Measurements from ENCODE around the gene SLC35C1. TPM values are rescaled to one million over a fixed set of nuclear protein-coding genes. Genes with fewer than 3 reads are reported as not detected.

SLC35C1 gene
- total RNA-seq, 2 donors from 2014 or later: 11.4 to 16.0 TPM

- Mint-ChIP-seq H3K36me3 (ENCODE audit: low read depth) (no peaks in the 10 kb centered on the region), H3K27ac (no peak overlapping the region), H3K4me3 (peak overlapping the region; percentile 71), H3K9me3 (no peaks in the 10 kb centered on the region), H3K4me1 (peaks cover 14% of the 10 kb centered on the region), H3K27me3 (ENCODE audit: insufficient read depth) (peaks cover 36% of the 10 kb centered on the region)
- Histone ChIP-seq H3K9me3 (ENCODE audit: control insufficient read depth, low read length) (no peaks in the 10 kb centered on the region), H3K4me3 (ENCODE audit: low read length) (peak overlapping the region; percentile 97), H3K27me3 (ENCODE audit: control insufficient read depth, insufficient read depth, low read length, poor library complexity, severe bottlenecking) (peaks cover 33% of the 10 kb centered on the region), H3K9ac (ENCODE audit: extremely low read depth, low read length, poor library complexity, severe bottlenecking) (no peak overlapping the region), H3K4me1 (ENCODE audit: control insufficient read depth, insufficient read depth, low read length) (peaks cover 9% of the 10 kb centered on the region), H3K36me3 (ENCODE audit: control insufficient read depth, insufficient read depth, low read length) (no peaks in the 10 kb centered on the region), H3K27ac (ENCODE audit: low read depth, low read length) (no peak overlapping the region)
- TF ChIP-seq CTCF (conservative IDR thresholded peaks at IDR 0.05): no peak
- DNase-seq: no peak
- WGBS, 2 experiments (ENCODE audit: insufficient coverage in 1 of 2, insufficient read length in 1 of 2): 63 to 73% methylated on average over 3 to 8 of the region's 8 CpGs
Measured at GRCh38 chr11:45848654-45849081, 43.7 kb downstream of the SLC35C1 start.

DNA sequence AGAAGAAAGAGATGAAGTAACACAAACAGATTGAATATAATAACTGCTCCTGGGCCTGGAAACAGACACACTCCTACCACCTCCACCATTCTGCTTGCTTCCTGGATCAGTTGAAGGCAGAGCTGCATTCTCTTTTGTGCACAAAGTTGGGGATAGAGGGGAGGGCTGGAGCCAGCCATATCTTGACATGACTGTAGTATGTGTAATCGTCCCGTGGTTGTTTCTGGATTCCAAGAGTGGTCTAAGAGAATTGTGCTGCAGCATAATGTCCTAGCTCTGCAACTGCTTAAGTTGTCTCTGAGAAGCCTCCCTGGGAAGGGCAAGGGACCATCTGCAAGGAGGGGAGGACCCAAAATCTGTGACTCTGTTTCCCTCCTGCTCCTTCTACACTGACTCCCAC, 45.5 kb downstream of the SLC35C1 start:
- WGBS, 2 experiments (ENCODE audit: insufficient coverage in 1 of 2, insufficient read length in 1 of 2): 100% methylated on average over 2 of the region's 2 CpGs
- H3K9ac ChIP-seq (ENCODE audit: extremely low read depth, low read length, poor library complexity, severe bottlenecking): no peak overlapping the region
- H3K36me3 ChIP-seq (ENCODE audit: control insufficient read depth, insufficient read depth, low read length): no peaks in the 10 kb centered on the region
- TF ChIP-seq CTCF (conservative IDR thresholded peaks at IDR 0.05): no peak
- peaks cover 25% of the 10 kb centered on the region for H3K27me3 Mint-ChIP-seq (ENCODE audit: insufficient read depth)
- H3K4me1 Mint-ChIP-seq: peaks cover 14% of the 10 kb centered on the region
- no peak overlapping the region for H3K4me3 ChIP-seq (ENCODE audit: low read length)
- H3K4me3 Mint-ChIP-seq: no peak overlapping the region
- no peaks in the 10 kb centered on the region for H3K9me3 ChIP-seq (ENCODE audit: control insufficient read depth, low read length)
- no peak overlapping the region for H3K27ac Mint-ChIP-seq
- DNase-seq: no peak
- no peak overlapping the region for H3K27ac ChIP-seq (ENCODE audit: low read depth, low read length)
- no peaks in the 10 kb centered on the region for H3K9me3 Mint-ChIP-seq
- peaks cover 15% of the 10 kb centered on the region for H3K27me3 ChIP-seq (ENCODE audit: control insufficient read depth, insufficient read depth, low read length, poor library complexity, severe bottlenecking)
- peaks cover 9% of the 10 kb centered on the region for H3K4me1 ChIP-seq (ENCODE audit: control insufficient read depth, insufficient read depth, low read length)
- no peaks in the 10 kb centered on the region for H3K36me3 Mint-ChIP-seq (ENCODE audit: low read depth)

- Mint-ChIP-seq H3K4me3 (no peak overlapping the region), H3K36me3 (ENCODE audit: low read depth) (peaks cover 3% of the 10 kb centered on the region), H3K27me3 (ENCODE audit: insufficient read depth) (peaks cover 17% of the 10 kb centered on the region), H3K27ac (no peak overlapping the region), H3K9me3 (no peaks in the 10 kb centered on the region), H3K4me1 (peaks cover 14% of the 10 kb centered on the region)
- DNase-seq: no peak
- WGBS, 2 experiments (ENCODE audit: insufficient coverage in 1 of 2, insufficient read length in 1 of 2): 75 to 84% methylated on average over 1 to 2 of the region's 2 CpGs
- no peak overlapping the region for H3K4me3 ChIP-seq (ENCODE audit: low read length)
- no peak overlapping the region for H3K27ac ChIP-seq (ENCODE audit: low read depth, low read length)
- peaks cover 9% of the 10 kb centered on the region for H3K4me1 ChIP-seq (ENCODE audit: control insufficient read depth, insufficient read depth, low read length)
- peaks cover 4% of the 10 kb centered on the region for H3K36me3 ChIP-seq (ENCODE audit: control insufficient read depth, insufficient read depth, low read length)
- H3K9me3 ChIP-seq (ENCODE audit: control insufficient read depth, low read length): no peaks in the 10 kb centered on the region
- peaks cover 7% of the 10 kb centered on the region for H3K27me3 ChIP-seq (ENCODE audit: control insufficient read depth, insufficient read depth, low read length, poor library complexity, severe bottlenecking)
- H3K9ac ChIP-seq (ENCODE audit: extremely low read depth, low read length, poor library complexity, severe bottlenecking): no peak overlapping the region
- no peak for TF ChIP-seq CTCF (conservative IDR thresholded peaks at IDR 0.05)
Measured at GRCh38 chr11:45851228-45851627, 46.3 kb downstream of the SLC35C1 start.

Data from endodermal cell (in vitro differentiated cells).